D341Med (cell line): ENCODE data around the gene VWA8.
"Not testable (repeated sequence)": the region's sequence is repeated elsewhere in the genome, so short reads cannot be mapped to it uniquely, and the experiment has no call there.

Experiments used
- DNase-seq: peaks from one replicate; pipeline ENCODE4 v3.0.0; 2012; ENCODE audit warnings: low spot score

Gene VWA8

GRCh38 chr13:41851351-41851750 is 109.6 kb downstream of the VWA8 start:
- DNase-seq, result no peak

GRCh38 chr13:41848435-41849255 is 112.3 kb downstream of the VWA8 start:
- no peak for DNase-seq

DNA sequence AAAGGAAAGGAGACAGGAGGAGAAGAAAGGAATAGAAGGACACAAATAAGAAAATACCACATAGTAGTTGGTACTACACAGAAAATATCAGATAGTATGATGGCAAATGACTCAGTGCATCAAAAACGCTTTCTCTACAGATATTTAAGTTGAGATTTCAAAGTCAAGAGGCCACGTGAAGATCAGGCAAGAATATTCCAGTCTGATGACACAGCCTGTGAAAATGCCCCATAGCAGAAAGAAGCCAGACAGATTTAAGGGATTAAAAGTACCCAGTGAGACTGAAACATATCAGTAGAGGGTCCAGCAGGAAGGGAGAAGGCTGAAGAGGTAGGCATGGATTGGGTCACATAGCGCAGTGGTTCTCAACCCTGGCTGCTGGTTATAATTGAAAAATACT is 113.7 kb downstream of the VWA8 start:
- no peak for DNase-seq

DNA sequence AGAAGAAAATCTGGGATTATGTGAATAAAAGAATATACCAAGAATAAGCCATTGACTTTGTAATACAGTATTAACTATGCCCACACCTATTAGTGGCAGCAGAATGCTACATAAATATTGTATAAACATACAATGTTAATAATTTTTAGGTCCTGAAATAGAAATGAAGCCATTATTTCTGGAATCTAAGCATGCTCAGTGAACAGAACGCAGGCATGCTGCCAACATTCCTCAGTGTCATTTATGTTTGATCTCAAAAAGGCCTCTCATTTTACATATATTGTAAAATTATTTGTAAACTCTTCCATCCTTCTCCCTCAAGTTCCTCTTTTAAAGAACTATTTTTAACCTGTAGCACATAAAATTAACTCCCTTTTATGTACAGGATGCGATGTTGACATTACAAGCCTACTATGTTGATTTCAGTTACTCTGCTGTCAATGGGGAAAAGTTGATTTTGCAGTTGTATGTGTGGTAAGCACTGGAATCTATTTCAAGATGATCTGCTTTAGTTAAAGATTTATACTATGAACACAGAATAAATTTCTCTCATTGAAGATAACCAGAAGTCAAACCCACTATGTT is 118.8 kb downstream of the VWA8 start:
- DNase-seq, result no peak

DNA sequence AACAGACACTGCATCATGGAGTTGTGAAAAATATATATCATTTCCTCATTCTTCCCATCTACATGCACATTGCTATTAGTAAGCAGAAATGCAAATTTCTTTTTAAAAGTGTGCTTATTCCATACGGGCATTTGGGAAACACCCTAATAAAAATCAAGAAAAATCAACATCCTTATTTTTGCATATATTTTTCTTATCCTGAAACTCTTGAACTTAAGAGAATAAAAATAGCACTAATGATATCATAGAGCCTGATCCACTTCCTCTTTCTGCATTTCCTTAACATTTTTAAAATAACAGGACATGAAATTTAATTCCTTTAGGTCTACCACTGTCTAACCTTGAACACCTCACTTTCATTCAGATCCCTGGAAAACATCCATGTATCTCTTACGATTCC is 123.3 kb downstream of the VWA8 start:
- DNase-seq, result no peak

DNA sequence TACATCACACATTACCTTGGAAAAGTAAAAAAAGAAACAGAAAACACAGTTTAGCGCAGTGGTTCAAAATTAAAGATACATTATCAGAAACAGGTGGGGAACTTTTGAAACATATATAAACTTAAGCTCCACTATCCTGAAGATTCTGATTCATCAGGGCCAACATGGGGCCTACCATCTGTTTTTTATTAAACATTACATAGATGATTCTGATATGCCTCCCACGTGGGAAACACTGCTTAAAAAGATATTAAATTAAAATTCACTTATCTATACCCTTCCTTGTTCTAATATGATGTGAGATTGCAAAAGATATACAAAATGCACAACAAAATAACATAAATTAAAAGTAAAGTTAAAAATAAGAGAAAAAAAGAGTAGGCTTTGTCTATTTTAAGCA is 125.0 kb downstream of the VWA8 start:
- DNase-seq, result no peak

DNA sequence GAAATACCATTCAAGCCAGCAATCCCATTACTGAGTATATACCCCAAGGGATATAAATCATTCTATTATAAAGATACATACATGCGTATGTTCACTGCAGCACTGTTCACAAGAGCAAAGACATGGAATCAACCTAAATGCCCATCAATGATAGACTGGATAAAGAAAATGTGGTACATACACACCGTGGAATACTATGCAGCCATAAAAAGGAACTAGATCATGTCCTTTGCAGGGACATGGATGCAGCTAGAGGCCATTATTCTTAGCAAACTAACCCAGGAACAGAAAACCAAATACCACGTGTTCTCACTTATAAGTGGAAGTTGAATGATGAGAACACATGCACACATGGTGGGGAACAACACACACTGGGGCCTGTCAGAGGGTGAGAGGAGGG is 126.2 kb downstream of the VWA8 start:
- not testable (repeated sequence) for DNase-seq

GRCh38 chr13:41833831-41834230 is 127.1 kb downstream of the VWA8 start:
- no peak for DNase-seq

- DNase-seq, result no peak
Measured at GRCh38 chr13:41833201-41833600, 127.7 kb downstream of the VWA8 start.

DNA sequence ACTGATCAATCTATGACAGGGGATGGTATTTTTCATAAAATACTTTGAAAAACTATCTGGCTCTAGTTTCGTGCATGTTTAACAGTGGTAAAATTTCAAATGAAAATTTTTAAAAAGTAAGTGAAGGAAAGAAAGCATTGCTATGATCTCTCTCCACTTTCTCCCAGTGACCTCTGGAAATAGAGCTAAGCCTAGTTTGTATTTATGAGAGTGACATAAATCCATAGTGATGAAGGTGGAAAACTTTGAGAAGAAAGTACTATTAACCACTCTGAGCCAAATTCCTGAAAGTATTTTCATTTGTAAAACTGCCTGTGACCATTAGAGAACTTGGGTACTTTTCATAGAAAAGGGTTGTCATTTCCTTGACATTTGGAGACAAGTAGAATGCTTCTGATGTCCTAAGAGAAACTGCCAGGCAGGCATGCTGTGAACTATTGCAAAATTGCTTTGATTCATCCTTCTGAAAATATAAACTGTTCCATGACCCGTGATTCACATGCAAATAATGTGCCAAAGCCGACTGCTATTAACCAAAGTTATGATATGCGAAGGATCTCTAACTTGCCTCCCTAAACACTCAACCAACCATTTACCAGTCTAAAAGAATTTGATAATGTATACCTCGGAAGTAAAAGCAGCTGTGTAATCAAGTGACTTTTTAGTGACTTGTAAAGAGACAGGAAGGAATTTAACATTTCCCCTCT is 133.2 kb downstream of the VWA8 start:
- DNase-seq, result no peak

DNA sequence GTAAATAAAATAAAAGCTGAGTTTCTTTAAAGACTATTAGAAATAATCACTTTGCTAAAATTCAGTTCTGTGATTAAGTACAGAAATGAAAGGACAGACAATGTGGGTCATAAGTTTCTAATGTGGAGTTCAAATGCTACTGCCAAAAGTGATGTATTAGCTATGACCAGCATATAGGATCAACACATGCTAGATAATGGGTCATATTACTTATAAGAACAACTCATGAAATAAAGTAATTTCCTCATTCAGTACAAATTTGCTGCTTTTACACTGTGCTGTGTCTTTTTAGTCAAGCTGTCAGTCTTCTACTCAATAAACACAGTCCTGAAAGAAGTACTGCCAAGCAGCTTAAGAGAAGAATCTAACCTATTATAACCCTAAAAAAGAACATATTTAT is 135.2 kb downstream of the VWA8 start:
- no peak for DNase-seq

- no peak for DNase-seq
Measured at GRCh38 chr13:41823476-41823875, 137.4 kb downstream of the VWA8 start.

DNA sequence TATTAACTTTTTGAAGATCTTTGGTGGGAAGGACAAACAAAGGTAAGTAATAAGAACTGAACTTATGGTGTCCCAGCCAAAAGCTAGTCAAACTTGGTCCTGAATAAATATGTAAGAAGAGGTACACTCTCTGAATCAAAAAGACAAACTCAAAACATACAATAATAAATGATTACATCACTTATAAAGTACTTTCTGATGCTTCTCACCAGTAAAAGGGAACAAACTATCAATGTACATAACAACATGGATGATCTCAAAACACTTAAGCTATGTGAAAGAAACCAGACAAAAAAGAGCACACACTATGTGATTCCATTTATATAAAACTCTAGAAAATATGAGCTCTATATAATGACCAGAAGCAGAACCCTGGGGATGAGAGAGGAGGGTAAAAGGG is 138.3 kb downstream of the VWA8 start:
- no peak for DNase-seq

GRCh38 chr13:41821238-41821594 is 139.7 kb downstream of the VWA8 start:
- no peak for DNase-seq

DNA sequence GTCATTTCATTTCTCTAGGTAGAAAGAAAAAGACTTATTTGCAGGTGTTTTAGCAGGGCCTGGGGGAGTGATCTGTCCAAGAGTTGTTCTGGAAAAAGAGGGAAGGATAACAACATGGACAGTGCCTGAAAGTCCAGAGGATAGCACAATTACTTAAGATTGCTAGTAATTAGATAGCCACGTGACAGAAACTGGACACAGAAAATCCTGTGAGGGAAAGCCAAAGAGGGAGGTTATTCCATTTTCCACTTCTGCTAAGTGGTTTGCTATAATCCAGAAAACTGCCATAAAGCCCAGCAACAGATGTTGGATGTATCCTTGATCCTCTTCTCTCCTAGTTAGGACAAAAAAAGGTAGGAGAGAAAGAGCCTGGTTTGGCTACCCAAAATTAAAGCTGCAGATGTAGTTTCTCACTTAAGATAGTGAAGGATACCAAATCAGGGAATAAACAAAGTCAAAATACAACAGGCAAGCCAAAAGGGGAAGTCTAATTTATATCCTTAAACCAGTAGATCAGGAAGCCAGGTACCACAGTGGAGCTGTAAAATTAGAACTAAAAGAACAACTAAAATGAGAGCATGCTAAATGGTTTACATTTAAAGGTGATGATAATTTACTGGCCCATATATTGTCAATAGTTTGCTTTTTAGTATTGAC is 140.2 kb downstream of the VWA8 start:
- DNase-seq, result peak; percentile 25

DNA sequence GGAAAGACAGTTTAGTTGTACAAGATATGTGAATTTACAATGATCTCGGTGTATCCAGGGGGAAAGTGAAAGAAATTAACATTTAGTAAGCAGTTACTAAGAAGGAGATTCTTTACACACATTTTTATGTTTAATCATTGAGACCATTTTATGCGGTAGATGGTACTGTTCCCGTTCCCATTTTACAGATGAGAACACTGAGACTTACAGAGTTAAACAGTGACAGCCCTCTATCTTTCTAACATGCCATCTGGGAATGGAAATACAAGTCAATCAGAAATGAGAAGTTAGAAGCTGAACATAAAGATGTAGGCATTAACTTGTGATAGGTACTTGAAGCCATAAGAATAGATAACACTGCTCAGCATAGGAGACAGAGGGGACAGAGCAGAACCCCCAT is 144.9 kb downstream of the VWA8 start:
- no peak for DNase-seq

DNA sequence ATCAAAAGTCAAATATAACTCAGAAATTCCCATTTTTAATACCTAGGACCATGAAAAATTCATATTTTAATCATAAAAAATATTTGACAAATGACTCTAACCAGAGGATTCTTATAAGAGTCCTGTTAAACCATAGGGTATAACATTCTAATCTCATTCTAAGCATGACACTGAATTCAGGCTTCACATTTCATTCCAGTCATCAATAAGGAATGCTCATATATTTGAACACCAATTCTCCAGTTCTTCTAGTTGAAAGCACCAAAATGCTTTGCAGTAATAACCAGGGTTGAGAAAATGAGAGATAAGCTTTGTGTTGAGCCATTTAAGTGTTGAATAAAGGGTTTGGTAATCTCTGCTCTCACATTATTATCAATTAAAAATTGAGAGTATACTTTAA is 147.5 kb downstream of the VWA8 start:
- DNase-seq, result no peak

GRCh38 chr13:41812851-41813250 is 148.1 kb downstream of the VWA8 start:
- no peak for DNase-seq

DNA sequence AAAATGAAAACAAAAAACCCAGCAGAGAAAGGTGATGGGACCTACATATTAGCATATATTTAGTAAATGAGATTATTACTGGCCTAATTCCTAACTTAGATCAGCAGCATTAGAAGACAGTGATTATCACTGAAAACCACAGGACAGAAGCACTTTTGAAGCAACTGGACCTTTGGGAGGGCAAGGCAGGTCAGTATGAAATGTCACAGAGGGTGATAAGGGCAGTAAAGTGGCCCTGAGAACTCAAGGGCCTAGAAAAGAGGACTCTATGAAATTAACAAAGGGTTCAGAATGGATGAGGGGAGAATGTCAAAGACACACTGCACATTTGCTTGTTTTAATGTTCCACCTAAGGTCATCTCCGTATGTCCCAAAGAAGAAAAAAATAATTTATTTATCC is 148.7 kb downstream of the VWA8 start:
- DNase-seq, result no peak

DNA sequence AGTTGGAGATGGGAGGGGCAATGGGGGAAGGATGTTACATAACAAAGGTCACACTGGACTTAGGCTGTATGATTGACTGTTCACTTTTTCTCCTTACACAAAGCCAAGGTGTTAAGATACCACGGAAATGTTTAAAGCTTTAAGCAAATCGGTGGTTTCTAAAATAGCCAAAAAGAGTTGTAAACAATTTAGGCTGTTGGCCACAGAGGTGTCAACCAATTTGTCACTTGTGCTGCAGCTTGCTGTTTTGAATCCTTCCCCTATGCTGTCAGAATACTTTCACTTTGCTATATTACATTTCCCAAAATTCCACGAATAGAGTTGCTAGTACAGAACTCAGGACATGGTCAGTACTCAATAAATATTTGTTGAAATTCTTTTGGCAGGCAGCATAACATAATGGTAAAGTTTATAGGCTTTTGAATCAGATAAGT is 149.3 kb downstream of the VWA8 start:
- no peak for DNase-seq

GRCh38 chr13:41809962-41810361 is 150.9 kb downstream of the VWA8 start:
- DNase-seq, result no peak

DNA sequence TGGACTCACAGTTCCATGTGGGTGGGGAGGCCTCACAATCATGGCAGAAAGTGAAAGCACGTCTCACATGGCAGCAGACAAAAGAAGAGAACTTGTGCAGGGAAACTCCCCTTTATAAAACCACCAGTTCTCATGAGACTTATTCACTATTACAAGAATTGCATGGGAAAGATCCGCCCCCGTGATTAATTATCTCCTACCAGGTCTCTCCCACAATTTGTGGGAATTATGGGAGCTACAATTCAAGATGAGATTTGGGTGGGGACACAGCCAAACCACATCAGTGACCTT is 157.5 kb downstream of the VWA8 start:
- DNase-seq, result not testable (repeated sequence)
